Measurements from ENCODE around the gene FOSB. TPM values are rescaled to one million over a fixed set of nuclear protein-coding genes. Genes with fewer than 3 reads are reported as not detected.
A peak's percentile ranks its signal among the peaks of the same experiment; 100 is the strongest.

FOSB gene
- total RNA-seq, 3 donors from 2014 or later: 0.58 to 10.3 (median 1.6) TPM

DNA sequence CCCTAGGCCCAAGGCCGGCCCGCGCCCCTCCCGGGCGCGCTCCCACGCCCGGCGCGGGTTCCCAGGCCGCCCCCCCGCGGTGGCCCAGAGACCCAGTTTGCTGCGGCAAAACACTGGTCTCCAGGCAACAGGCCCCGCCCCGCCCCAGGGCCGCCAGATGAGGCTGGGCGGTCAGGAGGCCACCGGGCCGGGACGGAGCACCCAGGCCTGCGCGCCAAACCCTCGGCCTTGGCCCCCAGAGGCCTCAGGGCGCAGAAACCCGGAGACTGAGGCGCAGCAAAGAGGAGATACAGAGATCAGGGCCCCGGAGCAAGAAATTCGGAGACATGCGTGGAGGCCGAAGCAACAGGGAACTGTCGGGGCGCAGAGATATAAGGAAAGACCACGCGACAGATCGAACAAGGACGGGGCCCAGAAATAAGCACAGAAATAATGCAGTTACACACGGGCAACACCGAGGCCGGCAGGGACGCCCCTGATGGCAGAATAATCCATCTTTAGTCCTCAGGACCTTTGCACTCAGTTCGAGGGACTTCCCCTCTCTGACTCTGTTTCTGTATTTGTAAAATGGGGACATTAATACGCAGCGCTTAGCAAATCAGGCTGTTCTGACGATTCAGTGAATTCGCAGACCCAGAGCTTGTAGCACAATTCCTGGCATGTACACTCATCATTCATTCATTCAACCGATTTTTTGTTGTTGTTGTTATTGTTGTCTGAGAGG is 23.3 kb upstream of the FOSB start:
- Histone ChIP-seq H3K4me1 (ENCODE audit: low read depth) (peaks cover 41% of the 10 kb centered on the region), H3K9me3 (no peaks in the 10 kb centered on the region), H3K36me3 (ENCODE audit: low read depth) (no peaks in the 10 kb centered on the region), H3K4me3 (no peak overlapping the region)
- TF ChIP-seq, protein P1, sequence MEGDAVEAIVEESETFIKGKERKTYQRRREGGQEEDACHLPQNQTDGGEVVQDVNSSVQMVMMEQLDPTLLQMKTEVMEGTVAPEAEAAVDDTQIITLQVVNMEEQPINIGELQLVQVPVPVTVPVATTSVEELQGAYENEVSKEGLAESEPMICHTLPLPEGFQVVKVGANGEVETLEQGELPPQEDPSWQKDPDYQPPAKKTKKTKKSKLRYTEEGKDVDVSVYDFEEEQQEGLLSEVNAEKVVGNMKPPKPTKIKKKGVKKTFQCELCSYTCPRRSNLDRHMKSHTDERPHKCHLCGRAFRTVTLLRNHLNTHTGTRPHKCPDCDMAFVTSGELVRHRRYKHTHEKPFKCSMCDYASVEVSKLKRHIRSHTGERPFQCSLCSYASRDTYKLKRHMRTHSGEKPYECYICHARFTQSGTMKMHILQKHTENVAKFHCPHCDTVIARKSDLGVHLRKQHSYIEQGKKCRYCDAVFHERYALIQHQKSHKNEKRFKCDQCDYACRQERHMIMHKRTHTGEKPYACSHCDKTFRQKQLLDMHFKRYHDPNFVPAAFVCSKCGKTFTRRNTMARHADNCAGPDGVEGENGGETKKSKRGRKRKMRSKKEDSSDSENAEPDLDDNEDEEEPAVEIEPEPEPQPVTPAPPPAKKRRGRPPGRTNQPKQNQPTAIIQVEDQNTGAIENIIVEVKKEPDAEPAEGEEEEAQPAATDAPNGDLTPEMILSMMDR (IDR thresholded peaks at IDR 0.05): no peak
- intact Hi-C loops (cut with DNase I, micrococcal nuclease): no loop called here
- DNase-seq: peak; percentile 95 to 97 (median 96)
- peak; percentile 72 for ATAC-seq

DNA sequence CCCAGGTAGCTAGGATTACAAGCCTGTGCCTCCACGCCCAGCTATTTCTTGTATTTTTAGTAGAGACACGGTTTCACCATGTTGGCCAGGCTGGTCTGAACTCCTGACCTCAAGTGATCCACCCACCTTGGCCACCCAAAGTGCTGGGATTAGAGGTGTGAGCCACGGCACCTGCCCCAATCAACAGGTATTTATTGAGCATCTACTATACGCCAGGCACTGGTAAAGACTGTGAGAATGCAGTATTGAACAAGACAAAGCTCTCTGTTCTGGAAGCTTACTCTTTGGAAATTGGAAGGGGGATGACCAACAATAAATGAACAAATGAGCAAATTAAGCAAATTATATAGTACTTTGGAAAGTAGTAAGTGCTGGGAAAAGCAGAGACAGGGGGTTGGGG is 22.7 kb upstream of the FOSB start:
- Histone ChIP-seq H3K36me3 (ENCODE audit: low read depth) (no peaks in the 10 kb centered on the region), H3K9me3 (no peaks in the 10 kb centered on the region), H3K4me1 (ENCODE audit: low read depth) (peaks cover 47% of the 10 kb centered on the region), H3K4me3 (no peak overlapping the region)
- intact Hi-C loops (cut with DNase I, micrococcal nuclease): no loop called here
- DNase-seq: no peak
- TF ChIP-seq, protein P1 (IDR thresholded peaks at IDR 0.05): no peak
- no peak for ATAC-seq

DNA sequence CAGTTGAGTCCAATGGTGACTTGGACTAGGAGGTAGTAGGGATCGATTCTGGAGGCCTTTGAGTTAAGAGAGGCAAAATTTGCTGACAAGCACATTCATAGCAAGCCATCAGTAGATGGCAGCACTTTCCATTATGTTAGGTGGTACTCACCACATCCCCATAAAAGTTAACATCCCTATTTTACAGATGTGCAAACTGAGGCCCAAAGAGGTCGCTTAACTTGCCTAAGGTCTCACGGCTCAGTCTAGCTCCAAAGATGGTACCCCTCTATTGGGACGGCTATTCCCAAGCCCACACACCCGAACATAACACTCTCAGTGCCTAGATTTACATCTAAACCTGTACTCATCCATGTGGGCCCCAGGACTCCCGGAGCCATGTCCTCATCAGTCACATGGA is 21.5 kb upstream of the FOSB start:
- intact Hi-C loops (cut with DNase I, micrococcal nuclease): no loop called here
- no peaks in the 10 kb centered on the region for H3K36me3 ChIP-seq (ENCODE audit: low read depth)
- TF ChIP-seq, protein P1 (IDR thresholded peaks at IDR 0.05): no peak
- no peaks in the 10 kb centered on the region for H3K9me3 ChIP-seq
- ATAC-seq (no peak), DNase-seq (peak in 1 of 3 donors; percentile 50)
- H3K4me1 ChIP-seq (ENCODE audit: low read depth): peaks cover 48% of the 10 kb centered on the region
- H3K4me3 ChIP-seq: no peak overlapping the region

DNA sequence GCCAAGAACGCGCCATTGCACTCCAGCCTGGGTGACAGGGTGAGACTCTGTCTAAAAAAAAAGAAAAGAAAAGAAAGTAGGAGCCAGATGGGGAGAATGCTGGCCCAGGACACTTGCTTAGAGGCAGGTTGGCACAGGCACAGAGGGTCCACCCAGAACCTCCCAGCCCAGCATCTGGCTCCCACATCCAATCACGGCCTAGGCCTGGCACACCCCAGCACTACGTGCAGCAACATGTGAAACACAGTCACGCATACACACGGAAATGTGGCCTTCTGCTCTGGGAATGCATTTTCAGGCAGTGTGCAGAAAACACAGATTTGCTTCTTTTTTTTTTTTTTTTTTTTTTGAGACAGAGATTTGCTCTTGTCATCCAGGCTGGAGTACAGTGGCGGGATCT is 20.9 kb upstream of the FOSB start:
- intact Hi-C loops (cut with DNase I, micrococcal nuclease): no loop called here
- H3K4me1 ChIP-seq (ENCODE audit: low read depth): peaks cover 54% of the 10 kb centered on the region
- TF ChIP-seq, protein P1 (IDR thresholded peaks at IDR 0.05): no peak
- DNase-seq (no peak), ATAC-seq (no peak)
- no peak overlapping the region for H3K4me3 ChIP-seq
- H3K36me3 ChIP-seq (ENCODE audit: low read depth): no peaks in the 10 kb centered on the region
- H3K9me3 ChIP-seq: no peaks in the 10 kb centered on the region

DNA sequence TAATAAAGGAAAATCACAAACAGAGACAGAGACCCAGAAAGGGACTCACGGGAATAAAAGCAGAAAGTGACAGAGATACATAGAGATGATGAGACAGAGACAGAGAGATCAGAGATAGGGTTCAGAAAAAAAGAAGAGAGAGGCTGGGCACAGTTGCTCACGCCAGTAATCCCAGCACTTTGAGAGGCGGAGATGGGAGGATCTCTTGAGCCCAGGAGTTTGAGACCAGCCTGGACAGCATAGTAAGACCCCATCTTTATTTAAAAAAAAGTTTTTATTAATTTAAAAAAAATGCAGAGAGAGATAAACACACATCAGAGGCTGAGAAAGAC is 19.4 kb upstream of the FOSB start:
- intact Hi-C loops (cut with DNase I, micrococcal nuclease): no loop called here
- ATAC-seq (no peak), DNase-seq (no peak)
- Histone ChIP-seq H3K9me3 (no peaks in the 10 kb centered on the region), H3K36me3 (ENCODE audit: low read depth) (no peaks in the 10 kb centered on the region), H3K4me3 (no peak overlapping the region), H3K4me1 (ENCODE audit: low read depth) (peaks cover 48% of the 10 kb centered on the region)
- TF ChIP-seq, protein P1 (IDR thresholded peaks at IDR 0.05): no peak
